HepG2 (cell line): Measurements from ENCODE around the gene SMARCA4. TPM values are rescaled to one million over a fixed set of nuclear protein-coding genes. Genes with fewer than 3 reads are reported as not detected.

Source experiments
- AGO2 ChIP-seq: fragments of 200-400 bp; formaldehyde crosslinking; optimal IDR thresholded peaks from 2 replicates; pipeline ENCODE3; 2017; ENCODE audit warnings: mild to moderate bottlenecking, low read depth, low read length, moderate library complexity
- AKAP8 ChIP-seq: sonication (generic); formaldehyde crosslinking; IDR thresholded peaks from 2 replicates; pipeline ENCODE4 v1.5.1; 2020; ENCODE audit warnings: mild to moderate bottlenecking, missing genetic modification reagents
- ARHGAP35 ChIP-seq: sonication (generic); formaldehyde crosslinking; IDR thresholded peaks from 2 replicates; pipeline ENCODE4 v1.9.0; 2022; ENCODE audit warnings: mild to moderate bottlenecking, inconsistent platforms, moderate library complexity, missing genetic modification reagents, borderline replicate concordance
- ARNTL ChIP-seq: sonication (generic); formaldehyde crosslinking; IDR thresholded peaks from 2 replicates; pipeline ENCODE4 v1.4.0; 2020; ENCODE audit warnings: mild to moderate bottlenecking, missing genetic modification reagents
- ATF5 ChIP-seq: sonication (generic); formaldehyde crosslinking; IDR thresholded peaks from 2 replicates; pipeline ENCODE4 v1.4.0; 2020; ENCODE audit warnings: mild to moderate bottlenecking, low read depth, missing genetic modification reagents
- DMTF1 ChIP-seq: sonication (generic); formaldehyde crosslinking; IDR thresholded peaks from 2 replicates; pipeline ENCODE4 v1.4.0; 2020; ENCODE audit warnings: mild to moderate bottlenecking, missing genetic modification reagents
- DRAP1 ChIP-seq: IDR thresholded peaks from 2 replicates; pipeline ENCODE4 v1.6.1; 2016; ENCODE audit warnings: missing genetic modification reagents, missing compliant biosample characterization
- GABPB1 ChIP-seq: IDR thresholded peaks from 2 replicates; pipeline ENCODE4 v1.6.1; 2016; ENCODE audit warnings: mild to moderate bottlenecking, missing genetic modification reagents, moderate library complexity, missing compliant biosample characterization
- GFI1 ChIP-seq: sonication (generic); formaldehyde crosslinking; IDR thresholded peaks from 2 replicates; pipeline ENCODE4 v1.5.0; 2020; ENCODE audit warnings: missing genetic modification reagents, mild to moderate bottlenecking, borderline replicate concordance
- GMEB1 ChIP-seq: sonication (generic); formaldehyde crosslinking; IDR thresholded peaks from 2 replicates; pipeline ENCODE4 v1.5.1; 2020; ENCODE audit warnings: missing genetic modification reagents, mild to moderate bottlenecking, borderline replicate concordance
- KLF16 ChIP-seq, 2 experiments: sonication (generic) in 1 of 2; formaldehyde crosslinking in 1 of 2; IDR thresholded peaks; 2 replicates each; pipeline versions ENCODE4 v1.6.1 to v1.8.0; 2016 to 2023; ENCODE audit warnings: missing genetic modification reagents in 2 of 2, missing compliant biosample characterization in 1 of 2
- MEF2D ChIP-seq: sonication (generic); formaldehyde crosslinking; IDR thresholded peaks from 2 replicates; pipeline ENCODE4 v1.5.1; 2020; ENCODE audit warnings: mild to moderate bottlenecking, missing genetic modification reagents
- RAD21 ChIP-seq: fragments of 450-650 bp; formaldehyde crosslinking; IDR thresholded peaks from 2 replicates; pipeline ENCODE4 v1.5.0; 2020; ENCODE audit warnings: mild to moderate bottlenecking
- RXRA ChIP-seq: sonication (generic); formaldehyde crosslinking; IDR thresholded peaks from 2 replicates; pipeline ENCODE4 v1.5.1; 2020; ENCODE audit warnings: missing genetic modification reagents
- SMYD3 ChIP-seq: sonication (generic); formaldehyde crosslinking; IDR thresholded peaks from 2 replicates; pipeline ENCODE4 v1.8.1; 2023; ENCODE audit warnings: mild to moderate bottlenecking, missing genetic modification reagents
- TCF12 ChIP-seq, 2 experiments: fragments of 450-650 bp in 1 of 2; sonication (generic) in 1 of 2; formaldehyde crosslinking in 1 of 2; IDR thresholded peaks; 2 replicates each; pipeline versions ENCODE4 v1.6.1 to v1.8.0; 2017 to 2022; ENCODE audit warnings: antibody characterized with exemption in 1 of 2, mild to moderate bottlenecking in 1 of 2, missing genetic modification reagents in 1 of 2, moderate library complexity in 1 of 2
- ZNF263 ChIP-seq: sonication (generic); formaldehyde crosslinking; IDR thresholded peaks from 2 replicates; pipeline ENCODE4 v1.4.0; 2020; ENCODE audit warnings: missing genetic modification reagents
- ZNF33B ChIP-seq: sonication (generic); formaldehyde crosslinking; IDR thresholded peaks from 2 replicates; pipeline ENCODE4 v1.5.1; 2020; ENCODE audit warnings: mild to moderate bottlenecking, missing genetic modification reagents
- ZNF570 ChIP-seq: sonication (generic); formaldehyde crosslinking; IDR thresholded peaks from 2 replicates; pipeline ENCODE4 v1.4.0; 2020; ENCODE audit warnings: mild to moderate bottlenecking, missing genetic modification reagents, borderline replicate concordance
- polyA plus RNA-seq, 8 experiments: library from polyadenylated mRNA; depleted of rRNA in 3 of 8; stranded (reverse) in 7 of 8; unstranded in 1 of 8; fragments of >200 nt; fragmentation: Illumina TruSeq in 4 of 8; extraction: Trizol in 4 of 8; gene quantifications; 2 replicates each; pipeline versions ENCODE4 v1.2.1 to v1.2.3, GENCODE V29; 2011 to 2016; ENCODE audit warnings: low read depth in 4 of 8, missing spikeins in 1 of 8, mixed read lengths in 1 of 8; ENCODE audit not compliant: insufficient read depth in 1 of 8
- total RNA-seq, 5 experiments: library from RNA; depleted of rRNA; stranded (reverse); fragments of >200 nt; fragmentation: Illumina TruSeq; extraction: Trizol; gene quantifications; 2 replicates each; pipeline ENCODE4 v1.2.3, GENCODE V29; 2016; ENCODE audit warnings: low read depth in 1 of 5

Gene SMARCA4
- total and polyA plus RNA-seq, 2 of the 13 experiments (the other 11 are each of a cell fraction or from before 2014, with no cell fraction given): 25.4 to 45.9 TPM

- 0 out of 2 replicates have a peak, but pooled peaks have one; percentile 28 for TF ChIP-seq ZNF263
- TF ChIP-seq RXRA: peak; percentile 27; the same call in 1 of the 2 replicates
- TF ChIP-seq ARHGAP35 (CRISPR knock-in tag): no peak
- TF ChIP-seq MEF2D (CRISPR knock-in tag): 0 out of 2 replicates have a peak, but pooled peaks have one; percentile 8
- peak; percentile 57 for TF ChIP-seq ARNTL (CRISPR knock-in tag)
- TF ChIP-seq RAD21: peak; percentile 17; the same call in 1 of the 2 replicates
- 0 out of 2 replicates have a peak, but pooled peaks have one; percentile 21 for TF ChIP-seq GMEB1 (CRISPR knock-in tag)
- 0 out of 2 replicates have a peak, but pooled peaks have one; percentile 72 for TF ChIP-seq DMTF1
- TF ChIP-seq DRAP1 (CRISPR knock-in tag): peak; percentile 85
- peak in 1 of 2 experiments; percentile 56; a peak in 2 of 4 replicates for TF ChIP-seq KLF16 (CRISPR knock-in tag; IDR thresholded peaks at IDR 0.05)
- 0 out of 2 replicates have a peak, but pooled peaks have one; percentile 11 for TF ChIP-seq GFI1 (CRISPR knock-in tag)
- no peak for TF ChIP-seq TCF12 (IDR thresholded peaks at IDR 0.05)
- peak; percentile 49; the same call in 1 of the 2 replicates for TF ChIP-seq TCF12 (CRISPR knock-in tag; IDR thresholded peaks at IDR 0.05)
- peak; percentile 85 for TF ChIP-seq AGO2
- peak; percentile 77; the same call in 1 of the 2 replicates for TF ChIP-seq GABPB1 (CRISPR knock-in tag)
- 0 out of 2 replicates have a peak, but pooled peaks have one; percentile 37 for TF ChIP-seq ATF5
- TF ChIP-seq AKAP8 (CRISPR knock-in tag): peak; percentile 85; the same call in 1 of the 2 replicates
- 0 out of 2 replicates have a peak, but pooled peaks have one; percentile 45 for TF ChIP-seq ZNF33B (CRISPR knock-in tag)
- TF ChIP-seq ZNF570 (CRISPR knock-in tag): peak; percentile 16; the same call in 1 of the 2 replicates
- no peak for TF ChIP-seq SMYD3
Measured at GRCh38 chr19:11090264-11090996, 129.6 kb downstream of the SMARCA4 start (continued).
